HepG2 (cell line): ENCODE measurements around the gene MTSS2. TPM values are rescaled to one million over a fixed set of nuclear protein-coding genes. Genes with fewer than 3 reads are reported as not detected.
A peak's percentile ranks its signal among the peaks of the same experiment; 100 is the strongest.

Source experiments
- AGO1 ChIP-seq: fragments of 200-400 bp; formaldehyde crosslinking; IDR thresholded peaks from 2 replicates; pipeline ENCODE4 v1.6.1; 2017; ENCODE audit warnings: mild to moderate bottlenecking, low read depth, low read length, moderate library complexity; ENCODE audit not compliant: poor library complexity, severe bottlenecking
- AGO2 ChIP-seq: fragments of 200-400 bp; formaldehyde crosslinking; optimal IDR thresholded peaks from 2 replicates; pipeline ENCODE3; 2017; ENCODE audit warnings: mild to moderate bottlenecking, low read depth, low read length, moderate library complexity
- ARID2 ChIP-seq: sonication (generic); formaldehyde crosslinking; IDR thresholded peaks from 2 replicates; pipeline ENCODE4 v1.8.1; 2022; ENCODE audit warnings: mild to moderate bottlenecking, missing genetic modification reagents, borderline replicate concordance
- ATRX ChIP-seq: sonication (generic); formaldehyde crosslinking; IDR thresholded peaks from 2 replicates; pipeline ENCODE4 v1.4.0; 2020; ENCODE audit warnings: missing genetic modification reagents, borderline replicate concordance
- CAMTA2 ChIP-seq: sonication (generic); formaldehyde crosslinking; IDR thresholded peaks from 2 replicates; pipeline ENCODE4 v1.4.0; 2020; ENCODE audit warnings: mild to moderate bottlenecking, missing genetic modification reagents, borderline replicate concordance
- CBFB ChIP-seq: sonication (generic); formaldehyde crosslinking; IDR thresholded peaks from 2 replicates; pipeline ENCODE4 v1.4.0; 2020; ENCODE audit warnings: missing genetic modification reagents
- GATA4 ChIP-seq: sonication (generic); IDR thresholded peaks from 2 replicates; pipeline ENCODE4 v1.6.1; 2016; ENCODE audit warnings: antibody characterized with exemption, low read depth, borderline replicate concordance
- HES4 ChIP-seq: sonication (generic); formaldehyde crosslinking; IDR thresholded peaks from 2 replicates; pipeline ENCODE4 v1.9.0; 2021; ENCODE audit warnings: mild to moderate bottlenecking, missing genetic modification reagents, borderline replicate concordance
- IRF2 ChIP-seq: IDR thresholded peaks from 2 replicates; pipeline ENCODE4 v1.6.1; 2018; ENCODE audit warnings: missing genetic modification reagents, missing compliant biosample characterization
- KAT7 ChIP-seq: IDR thresholded peaks from 2 replicates; pipeline ENCODE4 v1.6.1; 2018; ENCODE audit warnings: borderline replicate concordance, missing compliant biosample characterization
- KDM2A ChIP-seq: sonication (generic); formaldehyde crosslinking; IDR thresholded peaks from 2 replicates; pipeline ENCODE4 v1.4.0; 2020; ENCODE audit warnings: low read depth, missing genetic modification reagents, borderline replicate concordance
- ONECUT2 ChIP-seq: sonication (generic); formaldehyde crosslinking; IDR thresholded peaks from 2 replicates; pipeline ENCODE4 v1.4.0; 2020; ENCODE audit warnings: missing genetic modification reagents
- POGZ ChIP-seq: sonication (generic); formaldehyde crosslinking; IDR thresholded peaks from 2 replicates; pipeline ENCODE4 v1.4.0; 2020; ENCODE audit warnings: mild to moderate bottlenecking, missing genetic modification reagents
- RFX1 ChIP-seq: fragments of 450-650 bp; IDR thresholded peaks from 2 replicates; pipeline ENCODE4 v1.6.1; 2017
- SALL2 ChIP-seq: sonication (generic); formaldehyde crosslinking; IDR thresholded peaks from 2 replicates; pipeline ENCODE4 v1.8.1; 2023; ENCODE audit warnings: mild to moderate bottlenecking, missing genetic modification reagents, inconsistent platforms
- SAP130 ChIP-seq: IDR thresholded peaks from 2 replicates; pipeline ENCODE4 v1.6.1; 2016; ENCODE audit warnings: low read depth
- SNAPC2 ChIP-seq: sonication (generic); formaldehyde crosslinking; IDR thresholded peaks from 2 replicates; pipeline ENCODE4 v1.8.1; 2022; ENCODE audit warnings: mild to moderate bottlenecking, missing genetic modification reagents
- TARDBP ChIP-seq: sonication (generic); formaldehyde crosslinking; IDR thresholded peaks from 2 replicates; pipeline ENCODE4 v1.8.0; 2022; ENCODE audit warnings: mild to moderate bottlenecking, missing genetic modification reagents
- ZNF136 ChIP-seq: sonication (generic); formaldehyde crosslinking; IDR thresholded peaks from 2 replicates; pipeline ENCODE4 v1.8.1; 2022; ENCODE audit warnings: low read depth, mild to moderate bottlenecking, moderate library complexity, missing genetic modification reagents
- ZNF414 ChIP-seq: sonication (generic); formaldehyde crosslinking; IDR thresholded peaks from 2 replicates; pipeline ENCODE4 v1.5.0; 2020; ENCODE audit warnings: missing genetic modification reagents
- ZNF567 ChIP-seq: sonication (generic); formaldehyde crosslinking; IDR thresholded peaks from 2 replicates; pipeline ENCODE4 v1.8.1; 2023; ENCODE audit warnings: mild to moderate bottlenecking, missing genetic modification reagents, borderline replicate concordance
- ZNF589 ChIP-seq: sonication (generic); formaldehyde crosslinking; conservative IDR thresholded peaks from 2 replicates; pipeline ENCODE4 v1.8.0; 2022; ENCODE audit warnings: mild to moderate bottlenecking, moderate library complexity, missing genetic modification reagents
- ZNF740 ChIP-seq: sonication (generic); formaldehyde crosslinking; IDR thresholded peaks from 2 replicates; pipeline ENCODE4 v1.4.0; 2020; ENCODE audit warnings: missing genetic modification reagents
- polyA plus RNA-seq, 8 experiments: library from polyadenylated mRNA; depleted of rRNA in 3 of 8; stranded (reverse) in 7 of 8; unstranded in 1 of 8; fragments of >200 nt; fragmentation: Illumina TruSeq in 4 of 8; extraction: Trizol in 4 of 8; gene quantifications; 2 replicates each; pipeline versions ENCODE4 v1.2.1 to v1.2.3, GENCODE V29; 2011 to 2016; ENCODE audit warnings: low read depth in 4 of 8, missing spikeins in 1 of 8, mixed read lengths in 1 of 8; ENCODE audit not compliant: insufficient read depth in 1 of 8
- total RNA-seq, 5 experiments: library from RNA; depleted of rRNA; stranded (reverse); fragments of >200 nt; fragmentation: Illumina TruSeq; extraction: Trizol; gene quantifications; 2 replicates each; pipeline ENCODE4 v1.2.3, GENCODE V29; 2016; ENCODE audit warnings: low read depth in 1 of 5
- TF ChIP-seq, protein P1 (sequence below): sonication (generic); formaldehyde crosslinking; IDR thresholded peaks from 2 replicates; pipeline ENCODE4 v1.8.0; 2022; ENCODE audit warnings: missing genetic modification reagents, mild to moderate bottlenecking, borderline replicate concordance
- TF ChIP-seq, protein P2 (sequence below): fragments of 450-650 bp; IDR thresholded peaks from 2 replicates; pipeline ENCODE4 v1.6.1; 2017; ENCODE audit warnings: mild to moderate bottlenecking

MTSS2 gene
- total and polyA plus RNA-seq, 2 of the 13 experiments (the other 11 are each of a cell fraction or from before 2014, with no cell fraction given): 132 to 242 TPM

- TF ChIP-seq, protein P1, sequence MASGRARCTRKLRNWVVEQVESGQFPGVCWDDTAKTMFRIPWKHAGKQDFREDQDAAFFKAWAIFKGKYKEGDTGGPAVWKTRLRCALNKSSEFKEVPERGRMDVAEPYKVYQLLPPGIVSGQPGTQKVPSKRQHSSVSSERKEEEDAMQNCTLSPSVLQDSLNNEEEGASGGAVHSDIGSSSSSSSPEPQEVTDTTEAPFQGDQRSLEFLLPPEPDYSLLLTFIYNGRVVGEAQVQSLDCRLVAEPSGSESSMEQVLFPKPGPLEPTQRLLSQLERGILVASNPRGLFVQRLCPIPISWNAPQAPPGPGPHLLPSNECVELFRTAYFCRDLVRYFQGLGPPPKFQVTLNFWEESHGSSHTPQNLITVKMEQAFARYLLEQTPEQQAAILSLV (CRISPR knock-in tag): no peak
- TF ChIP-seq ZNF740 (no peak), KAT7 (CRISPR knock-in tag) (no peak), KDM2A (CRISPR knock-in tag) (no peak), CBFB (CRISPR knock-in tag) (no peak), POGZ (CRISPR knock-in tag) (no peak), ZNF136 (CRISPR knock-in tag) (no peak), SALL2 (CRISPR knock-in tag) (no peak), ZNF589 (CRISPR knock-in tag) (no peak), SAP130 (CRISPR knock-in tag) (no peak), CAMTA2 (CRISPR knock-in tag) (0 out of 2 replicates have a peak, but pooled peaks have one; percentile 35), ZNF567 (CRISPR knock-in tag) (no peak), ATRX (CRISPR knock-in tag) (no peak), AGO2 (peak; percentile 84), SNAPC2 (CRISPR knock-in tag) (no peak), ARID2 (CRISPR knock-in tag) (no peak), AGO1 (peak; percentile 85), ONECUT2 (CRISPR knock-in tag) (no peak), IRF2 (CRISPR knock-in tag) (no peak), ZNF414 (CRISPR knock-in tag) (no peak), HES4 (CRISPR knock-in tag) (no peak), TARDBP (CRISPR knock-in tag) (no peak), GATA4 (no peak), RFX1 (no peak)
- TF ChIP-seq, protein P2, sequence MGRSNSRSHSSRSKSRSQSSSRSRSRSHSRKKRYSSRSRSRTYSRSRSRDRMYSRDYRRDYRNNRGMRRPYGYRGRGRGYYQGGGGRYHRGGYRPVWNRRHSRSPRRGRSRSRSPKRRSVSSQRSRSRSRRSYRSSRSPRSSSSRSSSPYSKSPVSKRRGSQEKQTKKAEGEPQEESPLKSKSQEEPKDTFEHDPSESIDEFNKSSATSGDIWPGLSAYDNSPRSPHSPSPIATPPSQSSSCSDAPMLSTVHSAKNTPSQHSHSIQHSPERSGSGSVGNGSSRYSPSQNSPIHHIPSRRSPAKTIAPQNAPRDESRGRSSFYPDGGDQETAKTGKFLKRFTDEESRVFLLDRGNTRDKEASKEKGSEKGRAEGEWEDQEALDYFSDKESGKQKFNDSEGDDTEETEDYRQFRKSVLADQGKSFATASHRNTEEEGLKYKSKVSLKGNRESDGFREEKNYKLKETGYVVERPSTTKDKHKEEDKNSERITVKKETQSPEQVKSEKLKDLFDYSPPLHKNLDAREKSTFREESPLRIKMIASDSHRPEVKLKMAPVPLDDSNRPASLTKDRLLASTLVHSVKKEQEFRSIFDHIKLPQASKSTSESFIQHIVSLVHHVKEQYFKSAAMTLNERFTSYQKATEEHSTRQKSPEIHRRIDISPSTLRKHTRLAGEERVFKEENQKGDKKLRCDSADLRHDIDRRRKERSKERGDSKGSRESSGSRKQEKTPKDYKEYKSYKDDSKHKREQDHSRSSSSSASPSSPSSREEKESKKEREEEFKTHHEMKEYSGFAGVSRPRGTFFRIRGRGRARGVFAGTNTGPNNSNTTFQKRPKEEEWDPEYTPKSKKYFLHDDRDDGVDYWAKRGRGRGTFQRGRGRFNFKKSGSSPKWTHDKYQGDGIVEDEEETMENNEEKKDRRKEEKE: no peak
- TF ChIP-seq, all 625 proteins: peak for 6
These were observed 42.3 kb upstream of the MTSS2 start (continued) for GRCh38 chr16:70728150-70728549.
